HG03442 (cell line): ENCODE results near the gene LPIN2.
"Not testable (repeated sequence)": the region's sequence is repeated elsewhere in the genome, so short reads cannot be mapped to it uniquely, and the experiment has no call there.

Experiments used
- ATAC-seq: cut with Tn5 transposase; IDR thresholded peaks from one replicate; pipeline ENCODE4 v1.9.1; 2021; ENCODE audit warnings: mild to moderate bottlenecking, moderate library complexity; ENCODE audit not compliant: unreplicated experiment

The LPIN2 gene

DNA sequence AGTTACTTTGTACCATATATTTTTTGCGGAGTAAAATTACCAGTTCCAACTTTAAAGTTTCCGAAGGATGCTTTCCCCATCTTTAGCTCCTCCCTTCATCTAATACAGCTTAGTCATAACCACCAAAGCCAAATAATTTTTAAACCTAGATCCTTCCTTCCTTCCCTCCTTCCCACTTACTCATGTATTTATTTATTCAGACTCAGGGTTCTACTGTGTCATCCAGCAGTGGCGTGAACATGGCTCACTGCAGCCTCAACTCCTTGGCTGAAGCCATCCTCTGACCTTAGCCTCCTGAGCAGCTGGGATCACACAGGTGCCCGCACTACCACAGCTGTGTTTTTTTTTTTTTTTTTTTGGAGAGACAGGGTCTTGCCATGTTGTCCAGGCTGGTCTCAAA lies 4.4 kb downstream of the LPIN2 start:
- ATAC-seq, result no peak

DNA sequence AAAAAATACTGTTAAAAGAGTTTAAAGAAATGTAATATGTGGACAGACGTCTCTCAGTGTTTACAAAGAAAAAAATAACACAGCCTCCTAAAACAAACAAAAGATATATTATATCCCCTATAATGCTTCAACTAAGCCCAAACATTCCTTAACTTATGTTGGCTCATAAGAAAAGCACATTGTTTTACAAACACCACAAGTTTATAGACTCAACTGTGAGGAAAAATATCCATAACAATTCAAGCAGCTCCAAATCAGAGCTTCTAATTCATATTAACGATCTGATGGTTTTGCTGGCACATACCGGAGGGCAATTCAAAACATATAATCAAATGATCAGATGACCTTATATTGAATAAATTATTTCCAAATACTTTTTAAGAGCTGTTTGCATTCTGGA lies 5.5 kb downstream of the LPIN2 start:
- no peak for ATAC-seq

DNA sequence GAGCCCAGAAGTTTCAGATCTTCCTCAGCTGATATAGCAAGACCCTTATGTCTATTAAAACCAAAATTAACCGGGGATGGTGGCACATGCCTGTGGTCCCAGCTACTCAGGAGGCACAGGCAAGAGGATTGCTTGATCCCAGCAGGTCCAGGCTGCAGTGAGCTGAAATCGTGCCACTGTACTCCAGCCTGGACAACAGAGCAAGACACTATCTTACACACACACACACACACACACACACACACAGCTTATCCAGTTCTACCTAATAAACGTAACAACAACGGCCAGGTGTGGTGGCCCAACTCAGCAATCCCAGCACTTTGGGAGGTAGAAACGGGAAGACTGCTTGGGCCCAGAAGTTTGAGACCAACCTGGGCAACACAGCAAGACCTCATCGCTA lies 7.5 kb downstream of the LPIN2 start:
- ATAC-seq, result no peak

DNA sequence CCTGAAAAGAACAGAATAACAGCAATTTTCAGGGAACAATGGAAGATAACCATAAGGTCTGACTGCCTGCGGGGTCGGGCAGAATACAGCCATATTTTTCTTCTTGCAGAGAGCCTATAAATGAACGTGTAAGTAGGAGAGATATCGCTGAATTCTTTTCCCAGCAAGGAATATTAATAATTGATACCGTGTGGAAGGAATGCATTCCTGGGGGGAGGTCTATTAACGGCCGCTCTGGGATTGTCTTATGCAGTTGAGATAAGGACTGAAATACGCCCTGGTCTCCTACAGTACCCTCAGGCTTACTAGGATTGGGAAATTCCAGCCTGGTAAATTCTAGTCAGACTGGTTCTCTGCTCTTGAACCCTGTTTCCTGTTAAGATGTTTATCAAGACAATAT lies 9.2 kb downstream of the LPIN2 start:
- not testable (repeated sequence) for ATAC-seq

DNA sequence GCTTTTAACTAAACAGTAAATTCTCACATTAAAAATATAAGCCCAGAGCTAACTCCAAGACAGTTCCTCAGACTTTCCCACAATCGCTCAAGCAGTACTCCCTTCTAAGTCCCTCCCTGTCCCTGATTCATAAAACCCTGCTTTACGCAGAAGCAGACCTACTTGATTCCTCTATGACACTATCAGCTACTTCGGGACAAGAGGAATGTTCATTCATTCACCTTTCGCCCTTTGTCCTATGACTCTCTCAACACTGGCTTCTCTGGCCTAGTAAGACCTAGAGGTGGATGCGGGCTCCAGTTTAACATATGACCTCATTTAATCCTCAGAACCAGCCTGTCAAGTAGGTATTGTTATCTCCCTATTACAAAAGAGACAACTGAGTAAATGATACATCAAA lies 10.2 kb downstream of the LPIN2 start:
- ATAC-seq, result no peak

DNA sequence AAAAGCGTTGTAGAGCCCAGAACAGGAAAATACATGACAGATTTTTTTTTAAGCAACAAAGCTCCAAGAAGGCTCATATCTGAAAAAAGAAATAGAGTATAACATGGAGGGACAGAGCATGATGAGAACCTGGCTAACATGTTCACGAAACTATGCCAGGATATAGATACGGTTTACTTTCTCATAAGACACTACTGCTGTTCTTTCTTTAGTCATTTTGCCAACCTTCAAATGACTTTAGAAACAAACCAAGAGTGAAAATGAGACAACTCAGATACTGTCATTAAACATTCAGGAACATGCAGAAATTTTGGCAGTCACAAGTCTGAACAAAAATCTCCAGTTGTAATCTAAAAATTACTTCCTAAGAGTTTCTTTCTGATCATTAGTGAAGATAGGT lies 14.3 kb downstream of the LPIN2 start:
- no peak for ATAC-seq

DNA sequence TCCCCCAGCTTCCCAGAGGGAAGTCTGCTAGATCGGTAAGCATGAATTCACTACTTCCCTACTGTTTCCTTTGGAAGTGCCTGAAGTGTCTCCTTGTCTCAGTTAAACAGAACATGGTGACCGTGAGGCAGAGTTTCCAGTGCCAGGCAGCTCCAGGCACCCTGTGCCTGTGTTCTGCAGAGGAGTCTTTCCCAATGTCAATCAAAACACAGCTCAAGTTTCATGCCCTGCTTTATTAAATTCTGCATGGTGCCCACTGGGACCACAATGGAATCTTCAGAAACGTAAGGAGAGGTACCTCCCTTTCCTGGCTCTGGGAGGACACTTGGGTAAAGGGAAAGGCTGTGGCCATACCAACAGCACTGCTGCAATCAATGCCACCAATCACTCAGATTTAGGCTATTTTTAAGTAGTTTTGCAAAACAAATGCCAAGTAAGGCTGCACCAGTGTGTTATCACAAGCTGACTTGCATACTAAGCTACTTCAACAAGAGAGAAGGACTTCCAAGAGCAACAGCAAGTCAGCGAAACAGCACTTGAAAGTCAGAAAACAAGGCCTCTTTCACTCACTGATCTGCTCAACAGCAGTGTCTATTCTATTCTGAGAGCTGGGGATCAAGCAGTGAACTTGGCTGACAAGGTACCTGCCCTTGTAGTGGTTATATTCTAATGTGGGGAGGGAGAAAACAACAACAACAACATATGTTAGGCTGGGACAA lies 14.9 kb downstream of the LPIN2 start:
- ATAC-seq, result no peak

DNA sequence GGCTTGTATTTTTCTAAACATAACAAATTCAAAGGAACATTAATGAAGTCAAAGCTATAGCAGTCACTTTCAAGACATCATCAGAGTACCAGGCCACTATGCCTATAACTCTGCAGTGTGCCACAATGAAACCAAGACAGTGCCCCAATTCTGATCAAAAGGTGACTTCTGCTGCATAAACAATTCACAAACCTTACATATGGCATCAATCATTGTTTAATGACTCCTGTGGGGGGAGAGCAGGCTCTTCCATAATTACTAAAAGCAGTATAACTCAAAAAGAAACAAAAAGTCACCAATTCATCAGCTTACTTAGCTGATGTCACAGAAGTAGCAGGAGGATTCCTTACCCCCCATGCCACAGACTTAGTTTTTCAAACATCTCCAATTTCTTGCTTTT lies 15.5 kb downstream of the LPIN2 start:
- ATAC-seq, result no peak

DNA sequence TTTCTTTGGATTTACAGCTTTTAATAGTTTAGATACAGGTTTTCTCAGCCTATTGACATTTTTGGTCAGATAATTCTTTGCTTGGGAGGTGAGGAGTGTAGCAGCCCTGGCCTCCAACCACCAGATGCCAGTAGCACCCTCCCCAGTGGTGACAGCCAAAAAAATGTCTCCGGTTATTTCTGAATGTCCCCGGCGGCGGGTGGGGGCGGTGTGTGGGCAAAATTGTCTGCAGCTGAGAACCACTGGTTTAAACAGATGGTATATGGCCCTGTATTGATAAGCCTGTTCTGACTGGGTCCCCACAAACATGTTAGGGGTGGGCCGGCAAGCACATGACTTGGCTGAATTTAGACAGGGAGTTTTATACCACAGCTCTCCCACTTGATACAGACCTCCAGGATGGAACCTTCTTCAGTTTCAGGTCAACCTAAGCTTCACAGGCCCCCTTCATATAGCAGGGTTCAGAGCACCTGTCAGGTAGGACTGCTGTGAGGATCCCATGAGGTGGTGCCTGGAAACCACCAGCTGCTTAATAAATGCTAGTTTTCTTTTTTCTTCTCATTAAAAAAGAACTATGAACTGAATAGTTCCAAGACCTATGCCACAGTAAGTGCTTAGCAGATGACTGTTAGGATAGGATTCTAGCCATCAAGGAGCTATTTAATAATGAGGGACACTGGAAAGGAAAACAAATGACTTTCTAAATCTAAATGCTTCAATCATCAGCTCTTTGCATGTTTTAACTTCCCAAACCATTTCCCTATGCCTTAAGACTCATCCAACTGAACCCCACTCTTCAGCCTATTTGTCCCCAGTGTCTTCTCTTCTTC lies 18.1 kb downstream of the LPIN2 start:
- ATAC-seq, result peak; percentile 56

DNA sequence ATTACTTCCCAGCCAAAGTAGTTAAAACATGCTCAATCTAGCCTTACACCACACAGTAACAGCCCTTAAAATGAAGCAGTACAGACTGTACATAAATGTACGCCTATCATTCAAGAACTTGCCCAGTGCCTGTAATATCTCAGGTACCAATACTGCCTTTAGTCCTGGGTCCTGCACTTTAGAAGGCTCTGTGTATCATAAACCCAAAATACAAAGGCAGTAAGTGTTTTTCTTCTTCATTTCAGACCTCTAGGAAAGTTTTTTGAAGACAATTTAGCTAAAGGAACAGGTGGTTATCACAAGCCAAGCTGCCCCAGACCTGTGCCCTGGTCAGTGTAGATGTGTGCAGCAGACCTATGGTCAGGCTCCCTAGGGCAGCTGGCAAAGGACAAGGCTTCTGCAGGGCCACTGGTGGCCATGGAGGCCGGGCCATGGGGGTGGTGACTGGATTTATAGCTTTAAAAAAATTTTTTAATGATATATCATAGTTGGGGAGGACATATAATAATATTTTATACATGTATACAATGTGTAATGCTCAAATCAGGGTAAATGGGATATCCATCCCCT lies 18.8 kb downstream of the LPIN2 start:
- ATAC-seq, result no peak

DNA sequence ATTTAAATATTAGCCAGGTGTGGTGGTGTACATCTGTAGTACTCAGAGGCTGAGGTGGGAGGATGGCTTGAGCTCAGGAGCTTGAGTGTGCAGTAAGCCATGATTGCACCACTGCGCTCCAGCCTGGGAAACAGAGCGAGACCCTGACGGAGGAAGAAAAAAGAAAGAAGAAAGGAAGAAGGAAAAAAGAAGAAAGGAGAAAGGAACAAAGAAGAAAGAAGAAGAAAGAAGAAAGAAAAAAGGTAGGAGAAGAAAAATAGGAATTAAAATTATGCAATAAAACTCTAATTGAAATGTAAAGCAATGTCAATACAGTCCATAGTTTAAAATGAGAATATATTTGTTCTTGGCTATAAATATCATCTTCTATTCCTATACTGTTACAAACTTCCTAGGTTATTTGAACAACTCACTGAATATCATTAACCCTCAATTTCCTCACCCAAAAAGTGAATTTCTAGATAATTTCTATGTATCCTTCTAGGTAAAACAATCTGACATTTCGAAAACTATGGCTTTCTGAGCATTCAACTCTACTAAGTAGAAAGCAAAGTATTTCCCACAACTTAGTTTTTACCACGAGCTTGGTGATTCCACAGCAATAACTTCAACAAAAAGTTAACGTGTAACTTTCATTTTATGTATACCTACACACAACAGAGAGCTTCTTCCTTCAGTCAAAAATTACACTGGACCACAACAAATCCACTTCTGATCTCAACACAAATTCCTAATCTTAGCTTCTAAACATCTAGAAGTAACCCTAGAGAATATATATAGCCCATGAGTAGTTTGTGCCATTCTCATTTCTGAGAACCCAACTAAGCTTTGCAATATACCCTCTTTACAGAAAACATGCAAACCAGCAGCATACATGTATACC lies 19.7 kb downstream of the LPIN2 start:
- no peak for ATAC-seq

DNA sequence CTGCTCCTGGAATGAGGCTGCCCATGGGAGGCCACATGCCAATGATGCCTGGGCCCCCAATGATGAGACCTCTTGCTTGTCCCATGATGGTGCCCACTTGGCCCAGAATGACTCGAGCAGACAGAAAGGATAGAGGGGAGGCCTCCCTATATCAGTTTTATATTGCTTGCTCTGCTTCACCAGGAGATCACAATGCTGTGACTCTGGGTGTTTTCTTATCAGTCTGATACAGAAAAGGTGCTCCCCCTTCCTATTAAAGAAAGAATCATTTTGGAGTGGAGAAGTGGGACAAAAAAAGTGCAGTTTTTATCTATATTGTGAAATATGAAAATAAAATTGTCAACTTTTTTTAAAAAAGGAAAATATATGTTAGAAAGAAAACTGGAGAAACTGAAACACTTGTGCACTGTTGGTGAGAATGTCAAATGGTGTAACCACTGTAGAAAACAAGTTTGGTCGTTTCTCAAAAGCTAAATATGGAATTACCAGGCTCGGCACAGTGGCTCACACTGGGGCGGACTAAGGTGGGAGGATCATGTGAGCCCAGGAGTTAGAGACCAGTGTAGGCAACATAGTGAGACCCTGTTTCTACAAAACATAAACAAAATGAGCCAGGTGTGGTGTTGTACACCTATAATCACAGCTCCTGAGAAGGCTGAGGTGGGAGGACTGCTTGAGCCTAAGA lies 21.8 kb downstream of the LPIN2 start:
- no peak for ATAC-seq

DNA sequence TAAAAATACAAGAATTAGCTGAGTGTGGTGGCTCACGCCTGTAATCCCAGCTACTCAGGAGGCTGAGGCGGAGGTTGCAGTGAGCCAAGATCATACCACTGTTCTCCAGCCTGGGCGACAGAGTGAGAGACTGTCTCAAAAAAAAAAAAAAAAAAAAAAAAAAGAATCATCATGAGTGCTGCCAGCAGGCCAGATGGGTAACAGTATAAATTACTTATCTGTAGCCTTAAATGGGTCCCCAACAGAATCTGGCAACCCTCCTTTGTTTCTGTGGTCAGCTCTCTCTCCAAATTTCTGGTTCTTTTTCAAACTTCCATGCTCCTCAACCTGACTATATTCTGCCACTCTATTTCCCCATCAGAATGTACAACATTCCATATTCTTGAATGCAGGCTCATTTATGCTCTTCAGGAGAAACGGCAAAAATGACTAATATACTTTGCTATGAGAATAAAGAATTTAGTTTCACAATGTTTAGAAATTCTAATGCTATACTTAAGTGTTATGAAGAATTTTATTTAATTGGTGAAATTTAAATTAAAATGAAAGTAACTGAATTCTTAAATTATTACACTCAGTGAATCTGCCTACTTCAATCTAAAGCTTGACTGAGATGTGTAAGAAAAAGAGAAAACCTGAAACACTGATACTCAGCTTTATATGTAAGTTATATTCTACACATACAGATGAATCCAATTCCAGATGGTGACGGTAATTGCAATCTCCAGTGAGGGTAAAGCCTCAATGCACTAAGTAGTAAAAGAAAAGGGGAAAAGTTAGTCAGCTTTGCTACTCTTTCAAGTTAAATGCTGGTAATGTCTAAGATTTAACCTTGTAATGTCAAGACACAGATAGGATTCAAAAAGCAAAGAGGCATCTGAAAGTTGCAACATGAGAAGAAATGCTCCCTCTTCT lies 24.8 kb downstream of the LPIN2 start:
- no peak for ATAC-seq

DNA sequence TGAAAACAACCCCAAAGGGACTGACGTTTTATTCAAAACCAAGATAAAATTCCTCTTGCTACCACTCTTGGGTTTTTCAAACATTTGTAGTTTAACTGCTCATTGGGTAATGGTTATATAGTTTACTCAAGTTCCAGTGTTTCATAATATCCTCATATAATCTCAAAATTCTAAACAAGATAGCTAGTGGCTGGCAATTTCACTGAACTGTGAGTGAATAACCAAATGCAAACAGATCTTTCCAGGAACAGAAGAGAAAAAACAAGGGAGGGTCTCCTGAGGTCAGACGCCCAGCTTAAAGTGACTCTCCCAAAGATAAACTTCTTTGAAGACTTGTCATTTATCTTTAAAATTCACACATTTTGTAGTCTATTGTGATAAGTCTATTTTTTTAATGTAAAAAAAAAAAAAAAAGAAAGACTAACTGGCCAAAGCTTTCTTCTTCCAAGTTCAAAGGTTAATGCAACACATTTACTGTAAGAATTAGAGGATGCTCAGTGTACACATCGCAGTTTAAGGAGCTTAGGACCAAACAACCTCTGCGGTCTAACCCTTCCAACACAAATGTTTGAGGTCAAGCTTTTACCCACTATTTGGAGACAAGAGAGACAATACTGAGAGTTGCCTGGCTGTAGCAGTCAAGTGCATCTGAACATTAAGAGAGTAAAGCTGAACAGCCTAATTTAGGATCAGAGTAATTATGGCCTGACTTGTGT lies 26.6 kb downstream of the LPIN2 start:
- ATAC-seq, result no peak

DNA sequence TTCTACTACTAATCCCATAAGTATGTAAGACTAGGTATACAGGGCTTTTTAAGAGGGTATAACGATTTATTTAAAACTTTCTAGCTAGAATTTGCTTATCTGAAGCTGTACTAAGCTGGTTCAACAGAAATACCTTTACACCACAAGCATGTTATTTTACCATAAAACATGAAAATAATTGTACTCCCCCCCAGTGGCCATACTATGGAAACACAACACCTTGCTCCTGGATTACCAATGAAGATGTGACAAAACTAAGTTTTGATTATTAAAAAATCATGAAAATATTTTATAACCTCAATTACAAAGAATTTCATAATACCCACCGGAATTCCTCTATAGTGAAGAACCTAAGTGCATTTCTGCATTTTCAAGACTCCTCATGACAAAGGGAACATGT lies 27.3 kb downstream of the LPIN2 start:
- ATAC-seq, result peak; percentile 42

DNA sequence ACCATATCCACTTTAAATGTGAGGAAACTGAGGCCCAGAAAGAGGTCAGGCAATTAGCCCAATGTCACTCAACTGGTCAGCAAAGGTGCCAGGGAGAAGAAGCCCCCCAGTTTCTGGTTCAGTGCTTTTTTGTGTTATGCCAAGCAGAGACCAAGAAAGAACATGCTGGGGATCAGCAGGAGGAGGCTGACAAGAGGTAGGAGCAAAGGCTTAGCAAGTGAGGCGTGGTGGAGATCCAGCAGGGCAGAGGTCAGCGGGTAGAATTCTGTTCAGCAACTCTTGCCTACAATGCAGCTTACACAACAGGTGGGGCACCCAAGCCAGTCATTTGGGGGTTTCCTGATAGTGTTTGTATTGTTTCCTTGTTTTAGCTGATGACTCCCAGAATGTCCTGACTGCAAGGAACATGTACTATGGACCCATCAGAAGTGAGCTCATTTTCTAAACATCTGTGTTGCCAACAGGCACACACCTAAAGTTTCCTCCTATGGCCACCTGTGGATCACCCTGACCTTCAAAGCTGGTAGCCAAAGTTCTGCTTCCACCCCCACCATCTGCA lies 28.2 kb downstream of the LPIN2 start:
- ATAC-seq, result no peak

DNA sequence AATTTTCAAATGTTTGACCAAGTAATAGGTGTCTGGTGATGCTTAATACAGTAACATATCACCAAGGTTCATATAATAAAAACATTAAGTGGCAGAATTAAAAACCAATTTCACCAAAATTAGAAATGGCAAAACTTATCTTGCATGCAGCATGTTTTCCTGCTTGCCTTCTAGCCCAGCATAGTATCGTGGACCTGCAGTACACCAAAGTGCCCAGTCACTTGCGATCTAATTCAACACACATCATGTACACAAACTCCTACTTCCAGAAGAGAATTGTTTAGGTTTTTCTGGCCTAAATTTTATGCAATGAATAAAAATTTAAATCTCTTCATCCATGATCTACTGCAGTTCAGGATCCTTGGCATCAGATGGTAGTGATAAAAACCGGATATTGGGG lies 28.9 kb downstream of the LPIN2 start:
- ATAC-seq, result no peak

DNA sequence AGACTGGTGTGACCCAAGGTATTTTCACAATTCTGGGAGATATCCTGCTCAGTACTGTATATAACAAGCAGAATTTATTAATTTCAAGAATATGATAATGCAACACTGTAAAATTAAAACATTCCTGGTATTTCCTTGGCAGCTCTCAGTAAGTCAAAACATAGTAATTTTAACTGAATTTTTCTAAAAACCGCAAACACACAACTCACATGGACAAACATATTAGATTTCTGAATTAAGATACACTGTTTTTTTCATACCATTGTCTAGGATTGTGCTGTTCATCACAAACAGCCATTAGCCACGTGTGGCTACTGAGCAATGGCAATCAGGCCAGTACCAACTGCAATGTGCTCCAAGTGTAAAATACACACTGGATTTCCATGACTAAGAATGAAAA lies 29.6 kb downstream of the LPIN2 start:
- ATAC-seq, result no peak
